Adrenal gland (tissue), 12 donors: Measurements from ENCODE around the gene ITFG2. TPM values are rescaled to one million over a fixed set of nuclear protein-coding genes. Genes with fewer than 3 reads are reported as not detected.

ENCODE experiments used
- DNase-seq, 7 donors: peaks; one replicate each; pipeline ENCODE4 v3.0.0-alpha.2; 2019 to 2020
- H3K27ac ChIP-seq, 5 donors: fragments of 200-600 bp; sonication (generic) in 4 of 5; 1 replicate in 3 of 5; 2 replicates in 2 of 5; pipeline versions ENCODE4 v1.5.1 to v1.8.0; 2016 to 2020; ENCODE audit warnings: mild to moderate bottlenecking in 1 of 5
- H3K27me3 ChIP-seq: fragments of 200-600 bp; 2 replicates; pipeline ENCODE4 v1.8.0; 2021
- H3K36me3 ChIP-seq, 2 donors: fragments of 200-600 bp; replicated peaks in 1 of 2; 1 replicate in 1 of 2; 2 replicates in 1 of 2; pipeline versions ENCODE4 v1.5.1 to v1.8.0; 2018 to 2022
- H3K4me1 ChIP-seq, 2 donors: fragments of 200-600 bp; replicated peaks in 1 of 2; 1 replicate in 1 of 2; 2 replicates in 1 of 2; pipeline versions ENCODE4 v1.5.1 to v1.8.0; 2018 to 2021
- H3K4me3 ChIP-seq, 4 donors: fragments of 200-600 bp; sonication (generic) in 3 of 4; one replicate each; pipeline ENCODE4 v1.5.1; 2016 to 2018
- H3K9me3 ChIP-seq, 3 donors: fragments of 200-600 bp; sonication (generic) in 1 of 3; replicated peaks in 1 of 3; 1 replicate in 2 of 3; 2 replicates in 1 of 3; pipeline versions ENCODE4 v1.5.1 to v1.8.0; 2016 to 2021
- POLR2A ChIP-seq, 2 donors: fragments of 450-650 bp; IDR thresholded peaks; one replicate each; pipeline ENCODE4 v1.6.1; 2017; ENCODE audit warnings: antibody characterized with exemption in 2 of 2, mild to moderate bottlenecking in 2 of 2, moderate library complexity in 1 of 2
- WGBS, 4 donors: extraction: QIAGEN DNeasy Blood & Tissue Kit in 2 of 4; methylation state at CpG; one replicate each; pipeline versions ENCODE4 v1.1.5 to v1.1.7; 2013 to 2017; 5-methylcytosine and 5-hydroxymethylcytosine counted together
- intact Hi-C, 2 donors: fragments of 100-400 bp; cut with DNase I; formaldehyde crosslinking; loops; one replicate each; pipeline versions ENCODE4 v1.14.1 to v1.15.0; 2022 to 2023
- polyA plus RNA-seq, 3 donors: library from polyadenylated mRNA; stranded (reverse); fragments of 200-250 nt in 2 of 3; fragments of 350-450 nt in 1 of 3; fragmentation: Illumina TruSeq in 1 of 3; extraction: RNeasy Lipid Tissue Mini Kit (QIAGEN cat#74804) in 1 of 3; gene quantifications; one replicate each; pipeline ENCODE4 v1.2.3, GENCODE V29; 2013 to 2014
- total RNA-seq, 9 donors: library from RNA; depleted of rRNA in 4 of 9; stranded (reverse); fragments of >200 nt in 4 of 9; fragments of 120-200 nt in 1 of 9; fragmentation: NEBNext Ultra II Directional in 1 of 9; extraction: Animal tissue kit (Norgen Biotek cat#: 25700) in 1 of 9; gene quantifications; one replicate each; pipeline versions ENCODE4 v1.1.0 to v1.2.4, GENCODE V29; 2013 to 2023
- TF ChIP-seq, protein P1 (sequence below), 6 experiments: fragments of 450-650 bp in 4 of 6; fragments of 200-600 bp in 2 of 6; sonication (generic) in 1 of 6; IDR thresholded peaks; 1 replicate in 5 of 6; 2 replicates in 1 of 6; pipeline versions ENCODE4 v1.5.1 to v1.8.0; 2016 to 2021; ENCODE audit warnings: antibody characterized with exemption in 6 of 6, mild to moderate bottlenecking in 2 of 6, moderate library complexity in 1 of 6
- donor health status: healthy with polysubstance abuse.
- donor health status: Bipolar disorder and iron deficiency.
- donor health status: DM: yes; HTN: yes; CAD: no.
- donor health status: DM: no; HTN: no; CAD: no.
- donor health status: DM: no; HTN: no; CAD: no.
- donor health status: DM: yes; HTN: yes; CAD: no.

Gene ITFG2
- total and polyA plus RNA-seq, 12 donors: 20.3 to 63.0 (median 32.7) TPM

DNA sequence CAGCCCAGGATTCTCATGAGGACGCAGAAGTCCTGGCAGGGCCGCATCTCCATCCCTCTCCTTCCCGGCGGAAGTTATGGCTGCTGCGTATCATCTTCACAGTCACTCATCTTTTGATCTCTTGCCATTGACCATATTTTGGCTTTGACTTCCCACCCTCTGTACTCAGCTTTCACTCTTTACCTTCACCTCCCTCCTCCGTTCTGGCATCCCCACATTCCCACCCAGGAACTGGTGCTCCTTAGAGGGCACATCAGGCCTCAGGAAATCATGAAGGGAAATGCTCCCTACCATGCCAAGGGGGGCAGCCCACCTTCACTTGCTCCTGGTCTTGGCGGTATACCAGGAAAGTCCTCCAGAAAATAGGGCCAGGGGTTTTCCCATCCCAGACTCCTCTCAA lies 43.1 kb downstream of the ITFG2 start:
- WGBS, 4 donors: 86 to 97% (median 91%) methylated on average over 7 of the region's 7 CpGs
- Histone ChIP-seq H3K27ac (no peak overlapping the region), H3K4me3 (no peak overlapping the region), H3K4me1 (no peaks in the 10 kb centered on the region), H3K27me3 (no peaks in the 10 kb centered on the region), H3K9me3 (no peaks in the 10 kb centered on the region), H3K36me3 (no peaks in the 10 kb centered on the region)
- DNase-seq: no peak
- TF ChIP-seq, protein P1, sequence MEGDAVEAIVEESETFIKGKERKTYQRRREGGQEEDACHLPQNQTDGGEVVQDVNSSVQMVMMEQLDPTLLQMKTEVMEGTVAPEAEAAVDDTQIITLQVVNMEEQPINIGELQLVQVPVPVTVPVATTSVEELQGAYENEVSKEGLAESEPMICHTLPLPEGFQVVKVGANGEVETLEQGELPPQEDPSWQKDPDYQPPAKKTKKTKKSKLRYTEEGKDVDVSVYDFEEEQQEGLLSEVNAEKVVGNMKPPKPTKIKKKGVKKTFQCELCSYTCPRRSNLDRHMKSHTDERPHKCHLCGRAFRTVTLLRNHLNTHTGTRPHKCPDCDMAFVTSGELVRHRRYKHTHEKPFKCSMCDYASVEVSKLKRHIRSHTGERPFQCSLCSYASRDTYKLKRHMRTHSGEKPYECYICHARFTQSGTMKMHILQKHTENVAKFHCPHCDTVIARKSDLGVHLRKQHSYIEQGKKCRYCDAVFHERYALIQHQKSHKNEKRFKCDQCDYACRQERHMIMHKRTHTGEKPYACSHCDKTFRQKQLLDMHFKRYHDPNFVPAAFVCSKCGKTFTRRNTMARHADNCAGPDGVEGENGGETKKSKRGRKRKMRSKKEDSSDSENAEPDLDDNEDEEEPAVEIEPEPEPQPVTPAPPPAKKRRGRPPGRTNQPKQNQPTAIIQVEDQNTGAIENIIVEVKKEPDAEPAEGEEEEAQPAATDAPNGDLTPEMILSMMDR (IDR thresholded peaks at IDR 0.05): no peak
- intact Hi-C loops: loop anchor here in 1 of 2 donors (10.0 kb wide), 2 partner anchors 89 to 189 kb away; no protein-coding TSS in a partner anchor

DNA sequence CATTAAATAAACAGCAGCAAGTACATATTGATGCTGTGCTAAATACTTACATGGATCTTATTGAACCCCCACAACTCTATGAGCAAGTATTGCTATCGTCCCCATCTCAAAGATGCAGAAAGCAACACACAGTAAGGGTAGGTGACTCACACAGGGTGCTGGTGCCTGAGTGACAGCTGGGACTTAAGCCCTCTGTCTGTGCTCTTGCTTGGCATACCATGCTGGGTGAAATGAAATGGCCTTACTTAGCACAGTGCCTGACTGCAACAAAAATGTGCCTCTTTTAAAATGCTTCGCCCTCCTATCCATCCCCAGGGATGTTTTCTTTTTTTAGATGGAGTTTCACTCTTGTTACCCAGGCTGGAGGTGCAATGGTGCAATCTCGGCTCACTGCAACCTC lies 43.6 kb downstream of the ITFG2 start:
- no peaks in the 10 kb centered on the region for H3K4me1 ChIP-seq
- H3K4me3 ChIP-seq: no peak overlapping the region
- 93 to 100% (median 95%) methylated on average over 3 of the region's 3 CpGs for WGBS, 4 donors
- no peaks in the 10 kb centered on the region for H3K27me3 ChIP-seq
- H3K27ac ChIP-seq: no peak overlapping the region
- H3K9me3 ChIP-seq: no peaks in the 10 kb centered on the region
- intact Hi-C loops: loop anchor here in 1 of 2 donors (10.0 kb wide), 2 partner anchors 89 to 189 kb away; no protein-coding TSS in a partner anchor
- TF ChIP-seq, protein P1 (IDR thresholded peaks at IDR 0.05): no peak
- TF ChIP-seq POLR2A (IDR thresholded peaks at IDR 0.05): no peak
- no peaks in the 10 kb centered on the region for H3K36me3 ChIP-seq
- DNase-seq: no peak

GRCh38 chr12:2857021-2857431 lies 44.6 kb downstream of the ITFG2 start, which contains the start of gene TEX52:
TEX52 (minus strand) TSS chr12:2857039; CDS start chr12:2857026, 13 bp downstream.
- WGBS, 4 donors: 88 to 100% (median 91%) methylated on average over 2 to 3 of the region's 3 CpGs
- intact Hi-C loops: loop anchor here in 1 of 2 donors (10.0 kb wide), 2 partner anchors 88 to 188 kb away; no protein-coding TSS in a partner anchor
- no peaks in the 10 kb centered on the region for H3K27me3 ChIP-seq

DNA sequence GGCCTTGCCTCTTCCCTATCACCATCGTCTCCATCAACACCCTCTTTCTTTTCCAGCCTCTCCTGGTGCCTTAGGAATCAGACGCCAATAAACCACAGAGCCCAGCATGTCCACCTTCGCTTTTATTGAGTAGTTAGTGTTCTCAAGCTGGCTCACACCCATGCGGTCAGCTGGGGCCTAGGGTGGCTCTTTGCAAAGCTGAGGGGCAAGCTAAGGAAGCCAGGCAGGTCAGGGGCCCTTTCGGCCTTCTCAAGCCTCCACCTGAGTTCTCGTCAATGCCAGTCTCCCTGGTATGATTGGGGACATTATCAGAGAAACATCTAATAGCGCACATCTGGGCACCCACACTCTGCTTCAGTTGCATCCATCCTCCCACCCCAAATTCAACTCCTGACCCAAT lies 45.1 kb downstream of the ITFG2 start:
- intact Hi-C loops: loop anchor here in 1 of 2 donors (10.0 kb wide), 2 partner anchors 87 to 187 kb away; no protein-coding TSS in a partner anchor
- Histone ChIP-seq H3K9me3 (no peaks in the 10 kb centered on the region), H3K4me1 (no peaks in the 10 kb centered on the region), H3K27me3 (no peaks in the 10 kb centered on the region), H3K36me3 (no peaks in the 10 kb centered on the region), H3K27ac (peak overlapping the region in 1 of 5 donors; percentile 78), H3K4me3 (no peak overlapping the region)
- TF ChIP-seq, protein P1 (IDR thresholded peaks at IDR 0.05): no peak
- TF ChIP-seq POLR2A (IDR thresholded peaks at IDR 0.05): no peak
- 96 to 98% (median 96%) methylated on average over 7 of the region's 7 CpGs for WGBS, 4 donors
- DNase-seq: no peak

More at GRCh38 chr12:2857021-2857431, 44.6 kb downstream of the ITFG2 start, which contains the start of gene TEX52:
- no peaks in the 10 kb centered on the region for H3K36me3 ChIP-seq
- no peaks in the 10 kb centered on the region for H3K9me3 ChIP-seq
- no peak within 1 kb of the TSS for H3K4me3 ChIP-seq
- TF ChIP-seq POLR2A (IDR thresholded peaks at IDR 0.05): no peak
- TF ChIP-seq, protein P1 (IDR thresholded peaks at IDR 0.05): no peak
- DNase-seq: no peak
- H3K4me1 ChIP-seq: no peaks in the 10 kb centered on the region
- peak within 1 kb of the TSS in 1 of 5 donors; percentile 78 for H3K27ac ChIP-seq
